Ishikawa (cell line): ENCODE data around the gene TTC16.

ENCODE experiments used
- EGR1 ChIP-seq: IDR thresholded peaks from 2 replicates; pipeline ENCODE4 v1.6.1; 2012
- EP300 ChIP-seq: IDR thresholded peaks from 2 replicates; pipeline ENCODE4 v1.6.1; 2012; ENCODE audit warnings: borderline replicate concordance
- MAX ChIP-seq: IDR thresholded peaks from 2 replicates; pipeline ENCODE4 v1.6.1; 2012
- REST ChIP-seq: IDR thresholded peaks from 2 replicates; pipeline ENCODE4 v1.6.1; 2012; ENCODE audit warnings: low read depth, mild to moderate bottlenecking
- YY1 ChIP-seq: IDR thresholded peaks from 2 replicates; pipeline ENCODE4 v1.6.1; 2012; ENCODE audit warnings: low read depth

- no peak for TF ChIP-seq MAX
- TF ChIP-seq YY1: no peak
- TF ChIP-seq EGR1: no peak
- TF ChIP-seq EP300: no peak
- TF ChIP-seq REST: no peak
Observed at GRCh38 chr9:127776924-127777289, 61.0 kb downstream of the TTC16 start.
